ENCODE data around the gene ODAPH.
"Not testable (repeated sequence)": the region's sequence is repeated elsewhere in the genome, so short reads cannot be mapped to it uniquely, and the experiment has no call there.

The ODAPH gene

DNA sequence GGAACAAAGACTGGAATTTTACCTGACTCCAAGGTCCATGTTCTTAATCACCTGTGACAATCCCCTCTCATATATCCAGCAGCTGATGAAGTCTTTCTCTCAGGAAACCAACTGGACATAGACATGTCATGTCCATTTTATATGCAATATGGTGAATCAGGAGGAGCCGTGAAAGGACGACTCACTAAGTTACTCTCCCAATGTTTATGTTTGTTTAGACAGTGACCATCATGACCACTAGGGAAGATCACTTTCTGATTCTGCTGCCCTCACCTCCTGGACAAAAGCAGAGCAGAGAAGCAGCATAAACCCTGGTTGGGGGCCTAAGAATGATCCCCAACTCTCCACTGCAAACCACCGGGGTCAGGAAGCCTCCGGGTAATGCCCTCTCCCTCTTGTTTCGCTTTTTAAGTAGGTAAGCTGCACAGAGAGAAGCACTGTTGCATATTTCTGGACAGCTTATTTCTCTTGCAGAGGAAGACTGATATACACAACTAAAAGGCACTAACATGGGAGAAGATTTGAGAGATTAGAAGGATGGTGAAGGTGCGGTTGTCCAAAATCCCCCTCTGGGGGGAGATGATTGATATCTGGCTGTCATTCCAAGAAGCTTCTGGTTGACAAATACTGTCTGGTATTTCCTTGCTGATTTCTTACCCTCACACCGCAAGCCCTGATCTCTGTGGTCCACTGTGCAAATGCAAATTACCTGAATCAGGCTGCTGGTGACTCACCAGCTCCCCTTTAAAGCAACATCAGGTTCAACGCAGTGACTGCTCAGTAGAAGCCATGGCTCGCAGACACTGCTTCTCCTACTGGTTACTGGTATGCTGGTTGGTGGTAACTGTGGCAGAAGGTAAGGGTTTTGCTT, at the start of gene ODAPH:
ODAPH (plus strand) TSS at position 773 of the 871 bp plus-strand sequence; CDS start at position 790, 17 bp downstream.
- no peak for DNase-seq

DNA sequence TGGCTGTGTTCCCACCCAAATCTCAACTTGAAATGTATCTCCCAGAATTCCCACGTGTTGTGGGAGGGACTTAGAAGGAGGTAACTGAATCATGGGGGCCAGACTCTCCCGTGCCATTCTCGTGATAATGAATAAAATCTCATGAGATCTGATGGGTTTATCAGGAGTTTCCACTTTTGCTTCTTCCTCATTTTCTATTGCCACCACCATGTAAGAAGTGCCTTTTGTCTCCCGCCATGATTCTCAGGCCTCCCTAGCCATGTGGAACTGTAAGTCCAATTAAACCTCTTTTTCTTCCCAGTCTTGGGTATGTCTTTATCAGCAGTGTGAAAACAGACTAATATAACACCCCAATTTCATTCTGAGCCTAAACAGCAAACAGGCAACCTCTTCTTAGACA, 46.3 kb upstream of the ODAPH start:
- not testable (repeated sequence) for DNase-seq

GRCh38 chr4:75511841-75512240, 44.0 kb upstream of the ODAPH start:
- no peak for DNase-seq

GRCh38 chr4:75512386-75513211, 43.3 kb upstream of the ODAPH start:
- DNase-seq = no peak

DNA sequence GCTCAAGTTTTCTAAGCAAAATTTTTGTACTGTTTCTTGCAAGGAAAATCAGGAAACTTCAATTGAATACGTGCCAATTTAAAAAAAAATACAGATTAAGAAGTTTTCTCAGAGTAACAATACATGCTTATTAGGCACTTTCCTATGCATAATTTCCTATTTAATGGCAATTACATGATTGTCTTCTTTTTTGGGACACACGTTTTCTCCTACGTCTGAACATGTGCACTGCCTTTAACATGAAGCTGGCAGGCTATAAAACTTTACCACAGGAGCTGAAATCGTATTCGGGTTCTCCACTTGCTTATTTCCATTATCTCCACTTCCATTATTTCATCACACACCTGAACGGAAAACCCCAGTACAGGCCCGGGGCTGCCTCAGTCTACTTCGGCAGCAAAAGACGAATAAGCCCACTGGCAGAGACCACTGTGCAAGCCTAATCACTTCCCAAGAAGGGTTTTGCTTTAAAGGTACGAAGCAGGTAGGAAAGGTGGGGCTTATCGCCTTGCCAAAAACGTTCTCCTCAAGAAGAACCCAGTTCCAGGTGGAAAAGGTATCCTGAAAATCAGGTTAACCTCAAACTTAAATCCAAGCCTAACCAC, 42.2 kb upstream of the ODAPH start:
- DNase-seq = no peak

DNA sequence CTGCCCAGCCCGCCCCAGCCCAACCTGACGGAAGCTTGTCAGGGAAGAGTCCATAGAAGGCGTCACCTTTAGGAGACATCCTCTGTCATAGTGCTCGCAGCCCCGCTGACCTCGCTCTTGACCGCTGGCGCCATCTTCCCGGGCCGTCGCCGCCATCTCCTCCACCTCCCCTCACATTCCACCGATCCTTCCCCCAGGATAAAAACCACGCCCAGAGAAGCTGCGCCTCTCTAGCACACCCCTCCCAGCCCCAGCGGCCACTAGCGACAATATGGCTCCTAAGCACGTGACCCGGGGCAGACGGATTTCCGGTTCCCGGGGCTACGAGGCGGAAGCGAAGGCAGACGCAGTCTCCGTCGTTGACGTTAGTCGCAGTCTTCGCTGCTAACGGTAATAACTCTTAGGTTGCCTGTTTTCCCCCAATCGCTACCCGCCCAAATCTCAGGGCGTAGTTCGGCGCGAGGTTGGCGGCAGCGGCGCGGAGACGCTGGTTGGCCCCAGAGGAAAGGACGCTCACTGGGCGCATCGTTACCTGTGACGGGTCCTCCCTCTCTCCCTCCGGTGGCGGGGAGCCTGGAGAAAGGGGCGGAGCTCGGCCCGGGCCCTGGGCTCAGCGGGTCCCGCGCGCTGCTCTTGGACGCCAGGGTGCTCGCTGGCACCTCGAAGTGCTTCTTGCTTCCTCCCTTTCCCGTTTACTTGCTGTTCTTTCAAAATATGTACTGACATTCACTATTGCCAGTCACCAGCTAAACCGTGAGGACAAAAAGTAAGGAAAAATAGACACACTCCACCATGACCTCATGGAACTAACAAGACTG, 41.5 kb upstream of the ODAPH start, which contains the start of the genes RCHY1 and THAP6:
RCHY1 (minus strand) TSS at position 273 of the 818 bp plus-strand sequence; CDS start at position 156, 117 bp downstream.
THAP6 (plus strand) TSS at position 343 of the 818 bp plus-strand sequence. CDS start 980 bp downstream, outside the sequence.
- DNase-seq = peak; percentile 91

- DNase-seq = no peak
Observed at GRCh38 chr4:75514949-75515612, 40.8 kb upstream of the ODAPH start.

GRCh38 chr4:75516144-75516543, 39.7 kb upstream of the ODAPH start:
- DNase-seq = no peak

DNA sequence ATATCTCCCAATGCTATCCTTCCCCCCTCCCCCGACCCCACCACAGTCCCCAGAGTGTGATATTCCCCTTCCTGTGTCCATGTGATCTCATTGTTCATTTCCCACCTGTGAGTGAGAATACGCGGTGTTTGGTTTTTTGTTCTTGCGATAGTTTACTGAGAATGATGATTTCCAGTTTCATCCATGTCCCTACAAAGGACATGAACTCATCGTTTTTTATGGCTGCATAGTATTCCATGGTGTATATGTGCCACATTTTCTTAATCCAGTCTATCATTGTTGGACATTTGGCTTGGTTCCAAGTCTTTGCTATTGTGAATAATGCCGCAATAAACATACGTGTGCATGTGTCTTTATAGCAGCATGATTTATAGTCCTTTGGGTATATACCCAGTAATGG, 36.4 kb upstream of the ODAPH start:
- not testable (repeated sequence) for DNase-seq

DNA sequence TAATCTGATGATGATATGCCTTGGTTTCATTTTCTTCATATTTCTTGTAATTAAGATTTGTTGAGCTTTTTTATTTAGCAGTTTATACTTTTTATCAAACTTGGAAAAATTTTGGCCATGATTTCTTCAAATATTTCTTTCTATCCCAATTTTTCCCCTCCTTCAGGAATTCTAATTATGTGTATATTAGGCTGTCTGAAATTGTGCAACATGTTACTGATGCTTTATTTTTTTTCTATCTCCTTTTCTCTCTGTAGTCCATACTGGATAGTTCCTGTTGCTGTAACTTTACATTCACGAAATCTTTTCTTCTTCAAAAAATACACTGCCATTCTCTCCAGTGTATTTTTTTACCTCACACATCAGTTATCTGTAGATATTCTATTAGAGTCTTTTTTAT, 30.8 kb upstream of the ODAPH start:
- DNase-seq = no peak

DNA sequence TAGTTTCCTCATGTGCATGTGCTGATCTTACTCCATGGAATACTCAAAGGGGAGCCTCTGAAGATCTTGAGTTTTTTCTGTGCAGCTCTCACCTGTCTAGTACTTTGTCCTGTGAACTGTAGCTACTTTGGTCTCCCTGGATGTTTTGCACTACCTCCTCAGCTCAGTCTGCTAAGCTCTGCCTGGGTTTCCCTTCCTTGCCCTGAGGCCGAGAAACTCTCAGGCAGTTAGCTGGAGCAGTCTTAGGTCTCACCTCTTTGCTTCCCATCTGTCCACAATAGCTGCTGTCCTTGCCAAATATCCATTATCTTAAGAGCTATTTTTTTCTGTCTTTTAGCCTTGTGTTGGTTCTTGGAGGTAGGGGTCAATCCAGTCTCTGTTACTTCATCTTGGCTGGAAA, 30.0 kb upstream of the ODAPH start:
- no peak for DNase-seq

DNA sequence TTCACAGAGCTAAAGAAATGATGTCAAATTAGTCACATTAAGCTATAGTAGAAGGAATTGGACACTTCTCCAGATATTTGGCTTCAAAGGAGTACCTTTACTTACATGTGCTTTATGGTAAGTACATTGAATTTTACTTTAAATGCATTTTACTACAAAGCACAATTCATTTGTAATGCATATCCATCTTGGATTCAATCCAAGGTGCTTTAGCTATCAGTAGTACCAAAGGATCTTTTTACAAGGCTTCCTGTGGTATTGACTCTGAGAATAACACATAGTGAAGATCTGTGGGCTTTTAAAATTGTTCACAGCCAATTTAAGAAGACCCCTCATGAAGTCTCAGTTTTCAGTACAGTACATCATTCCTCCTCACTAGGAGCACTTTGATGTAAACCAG, 28.4 kb upstream of the ODAPH start:
- DNase-seq = no peak

DNA sequence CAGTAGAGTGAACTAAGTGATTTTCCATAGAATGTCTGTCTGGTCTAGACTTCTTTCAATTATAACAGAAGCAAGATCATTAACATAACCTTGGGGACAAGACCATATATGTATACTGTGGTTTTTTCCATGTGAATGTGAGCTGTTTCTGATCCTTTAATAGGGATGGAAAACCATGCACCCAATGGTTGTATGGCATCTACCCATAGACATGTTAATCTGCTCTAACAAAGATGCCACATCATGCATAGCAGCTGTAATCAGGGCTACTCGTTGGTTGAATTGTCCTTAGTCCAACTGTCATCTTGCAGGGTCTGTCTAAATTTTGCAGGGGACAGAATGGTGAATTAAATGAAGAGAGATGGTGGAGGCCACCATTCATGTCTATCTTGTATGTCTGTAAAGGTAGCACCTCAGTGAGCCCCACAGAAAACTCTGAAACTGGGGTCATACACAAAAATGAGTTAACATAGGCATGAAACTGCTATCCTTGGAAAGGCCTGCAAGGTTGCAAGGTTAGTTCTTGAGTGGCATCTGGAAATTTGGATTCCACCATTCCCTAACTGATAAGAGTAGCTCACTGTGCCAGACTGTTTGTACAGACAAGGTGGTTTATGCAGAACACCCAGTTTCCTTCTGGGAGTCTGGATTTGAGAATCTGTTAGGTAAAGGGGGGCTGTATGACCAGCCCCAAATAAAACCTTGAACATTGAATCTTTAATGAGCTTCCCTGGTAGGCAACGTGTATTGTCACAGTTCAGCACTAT, 25.1 kb upstream of the ODAPH start:
- no peak for DNase-seq

DNA sequence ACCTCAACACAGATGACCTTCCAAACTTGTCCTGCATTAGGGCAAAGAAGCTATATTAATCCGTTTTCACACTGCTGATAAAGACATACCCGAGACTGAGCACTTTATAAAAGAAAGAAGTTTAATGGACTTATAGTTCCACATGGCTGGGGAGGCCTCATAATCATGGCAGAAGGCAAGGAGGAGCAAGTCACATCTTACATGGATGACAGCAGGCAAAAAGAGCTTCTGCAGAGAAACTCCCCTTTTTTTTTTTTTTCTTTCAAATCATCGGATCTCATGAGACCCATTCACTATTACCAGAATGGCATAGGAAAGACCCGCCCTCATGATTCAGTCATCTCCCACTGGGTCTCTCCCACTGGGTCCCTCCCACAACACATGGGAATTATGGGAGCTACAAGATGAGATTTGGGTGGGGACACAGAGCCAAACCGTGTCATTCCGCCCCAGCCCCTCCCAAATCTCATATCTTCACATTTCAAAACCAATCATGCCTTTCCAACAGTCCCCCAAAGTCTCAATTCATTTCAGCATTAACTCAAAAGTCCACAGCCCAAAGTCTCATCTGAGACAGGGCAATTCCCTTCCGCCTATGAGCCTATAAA, 24.2 kb upstream of the ODAPH start:
- DNase-seq = not testable (repeated sequence)

DNA sequence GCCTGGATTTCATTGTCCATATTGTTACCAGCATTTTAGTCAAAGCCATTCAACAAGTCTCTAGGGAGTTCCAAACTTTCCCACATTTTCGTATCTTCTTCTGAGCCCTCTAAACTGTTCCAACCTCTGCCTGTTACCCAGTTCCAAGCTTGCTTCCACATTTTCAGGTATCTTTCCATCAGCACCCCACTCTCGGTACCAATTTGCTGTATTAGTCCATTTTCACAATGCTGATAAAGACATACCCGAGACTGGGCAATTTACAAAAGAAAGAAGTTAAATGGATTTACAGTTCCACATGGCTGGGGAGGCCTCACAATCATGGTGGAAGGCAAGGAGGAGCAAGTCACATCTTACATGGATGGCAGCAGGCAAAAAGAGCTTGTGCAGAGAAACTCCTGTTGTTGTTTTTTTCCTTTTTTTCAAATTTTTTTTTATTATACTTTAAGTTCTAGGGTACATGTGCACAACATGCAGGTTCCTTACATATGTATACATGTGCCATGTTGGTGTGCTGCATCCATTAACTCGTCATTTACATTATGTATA, 22.5 kb upstream of the ODAPH start:
- DNase-seq = not testable (repeated sequence)

DNA sequence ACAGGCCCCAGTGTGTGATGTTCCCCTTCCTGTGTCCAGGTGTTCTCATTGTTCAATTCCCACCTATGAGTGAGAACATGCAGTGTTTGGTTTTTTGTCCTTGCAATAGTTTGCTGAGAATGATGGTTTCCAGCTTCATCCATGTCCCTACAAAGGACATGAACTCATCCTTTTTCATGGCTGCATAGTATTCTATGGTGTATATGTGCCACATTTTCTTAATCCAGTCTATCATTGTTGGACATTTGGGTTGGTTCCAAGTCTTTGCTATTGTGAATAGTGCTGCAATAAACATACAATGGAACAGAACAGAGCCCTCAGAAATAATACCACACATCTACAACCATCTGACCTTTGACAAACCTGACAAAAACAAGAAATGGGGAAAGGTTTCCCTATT, 21.9 kb upstream of the ODAPH start:
- not testable (repeated sequence) for DNase-seq

DNA sequence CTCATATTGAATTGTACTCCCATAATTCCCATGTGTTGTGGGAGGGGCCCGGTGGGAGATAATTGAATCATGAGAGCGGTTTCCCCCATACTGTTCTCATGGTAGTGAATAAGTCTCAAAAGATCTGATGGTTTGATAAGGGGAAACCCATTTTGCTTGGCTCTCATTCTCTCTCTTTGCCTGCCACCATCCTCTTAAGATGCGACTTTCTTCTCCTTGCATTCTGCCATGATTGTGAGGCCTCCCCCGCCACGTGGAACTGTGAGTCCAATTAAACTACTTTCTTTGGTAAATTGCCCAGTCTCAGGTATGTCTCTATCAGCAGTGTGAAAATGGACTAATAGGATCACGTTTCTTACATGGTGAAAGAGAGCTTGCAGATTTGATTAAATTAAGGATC, 18.6 kb upstream of the ODAPH start:
- DNase-seq = not testable (repeated sequence)

DNA sequence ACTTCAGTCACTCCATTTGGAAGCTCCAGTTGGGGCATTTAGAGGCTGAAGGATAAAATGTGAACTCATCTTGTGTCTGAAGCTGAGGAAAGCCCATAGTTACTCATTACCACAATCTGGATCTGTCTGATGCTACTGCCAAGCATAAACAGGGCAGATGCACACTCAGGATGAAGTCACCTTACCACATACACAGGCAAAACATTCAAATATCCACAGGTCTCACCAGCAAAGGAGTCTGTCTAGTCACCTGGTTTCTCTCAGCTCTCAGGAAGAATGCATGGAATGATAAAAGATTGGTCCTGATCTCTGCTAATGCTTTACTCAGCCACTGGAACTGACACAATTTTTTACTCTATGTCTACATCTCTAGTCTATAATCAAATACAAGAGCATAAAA, 13.0 kb upstream of the ODAPH start:
- DNase-seq = no peak

- DNase-seq = not testable (repeated sequence)
Observed at GRCh38 chr4:75544220-75544619, 11.6 kb upstream of the ODAPH start.

DNA sequence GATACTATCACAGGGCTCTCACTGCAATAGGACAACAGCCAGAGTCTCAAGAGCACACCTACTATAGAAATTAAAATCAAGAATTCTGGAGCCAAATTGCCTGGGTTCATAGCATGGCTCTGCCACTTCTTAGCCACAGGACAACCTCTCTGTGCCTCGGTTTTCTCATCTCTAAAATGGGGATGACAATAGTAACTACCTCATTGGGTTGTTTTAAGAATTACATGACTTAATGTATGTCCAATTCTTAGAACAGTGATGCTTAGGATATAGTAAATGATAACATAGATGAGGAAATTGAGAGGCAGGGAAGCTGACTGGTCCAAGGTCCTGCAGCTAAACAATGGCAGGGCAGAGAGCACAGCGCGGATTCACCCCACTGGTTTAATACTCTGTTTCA, 11.0 kb upstream of the ODAPH start:
- no peak for DNase-seq

Data from NCI-H1105 treated with DMSO at 0.1 percent for 48 hours (cell line).